Loucy (cell line): ENCODE measurements around the gene RAPGEF5.
A peak's percentile ranks its signal among the peaks of the same experiment; 100 is the strongest.

Experiments used
- H2AFZ ChIP-seq: fragments of 200-600 bp; sonication (generic); 2 replicates; pipeline ENCODE4 v1.6.0; 2016; ENCODE audit warnings: antibody characterized with exemption, mild to moderate bottlenecking, low read length, moderate library complexity
- H3F3A ChIP-seq: fragments of 200-600 bp; 2 replicates; pipeline ENCODE4 v1.6.0; 2016; ENCODE audit warnings: antibody characterized with exemption, low read depth, mild to moderate bottlenecking
- H3K27me3 ChIP-seq: fragments of 200-600 bp; sonication (generic); 2 replicates; pipeline ENCODE4 v1.6.1; 2014; ENCODE audit warnings: low read length, mild to moderate bottlenecking; ENCODE audit not compliant: insufficient read depth, poor library complexity, severe bottlenecking
- H3K36me3 ChIP-seq: fragments of 200-600 bp; sonication (generic); 2 replicates; pipeline ENCODE4 v1.6.1; 2016; ENCODE audit warnings: low read length; ENCODE audit not compliant: insufficient read depth
- H3K4me1 ChIP-seq: fragments of 200-600 bp; sonication (generic); 2 replicates; pipeline ENCODE4 v1.5.1; 2014; ENCODE audit warnings: low read length, mild to moderate bottlenecking; ENCODE audit not compliant: insufficient read depth, poor library complexity, severe bottlenecking
- H3K4me2 ChIP-seq: fragments of 200-600 bp; sonication (generic); 2 replicates; pipeline ENCODE4 v1.6.0; 2014; ENCODE audit warnings: antibody characterized with exemption, low read length, low read depth, mild to moderate bottlenecking; ENCODE audit not compliant: poor library complexity, severe bottlenecking
- H3K4me3 ChIP-seq: fragments of 200-600 bp; sonication (generic); 2 replicates; pipeline ENCODE4 v1.5.1; 2014; ENCODE audit warnings: low read length, mild to moderate bottlenecking, mixed read lengths; ENCODE audit not compliant: poor library complexity, severe bottlenecking
- H3K79me2 ChIP-seq: fragments of 200-600 bp; sonication (generic); 2 replicates; pipeline ENCODE4 v1.6.1; 2014; ENCODE audit warnings: low read length; ENCODE audit not compliant: insufficient read depth
- H3K9ac ChIP-seq: fragments of 200-600 bp; sonication (generic); 2 replicates; pipeline ENCODE4 v1.6.0; 2014; ENCODE audit warnings: mild to moderate bottlenecking, low read depth, low read length, moderate library complexity; ENCODE audit not compliant: poor library complexity, severe bottlenecking
- H3K9me2 ChIP-seq: fragments of 200-600 bp; sonication (generic); replicated peaks from 2 replicates; pipeline ENCODE4 v1.6.1; 2016; ENCODE audit warnings: low read depth, low read length, mixed read lengths
- H3K9me3 ChIP-seq: fragments of 200-600 bp; sonication (generic); 2 replicates; pipeline ENCODE4 v1.6.1; 2014; ENCODE audit warnings: mild to moderate bottlenecking, antibody characterized with exemption, low read length, low read depth; ENCODE audit not compliant: insufficient read depth
- H4K20me1 ChIP-seq: fragments of 200-600 bp; sonication (generic); 2 replicates; pipeline ENCODE4 v1.6.0; 2014; ENCODE audit warnings: antibody characterized with exemption, low read length, mild to moderate bottlenecking; ENCODE audit not compliant: insufficient read depth, poor library complexity, severe bottlenecking
- EZH2phosphoT487 ChIP-seq: fragments of 200-600 bp; IDR thresholded peaks from 2 replicates; pipeline ENCODE4 v1.6.1; 2018; ENCODE audit warnings: antibody characterized with exemption, mild to moderate bottlenecking, moderate library complexity, borderline replicate concordance
- TF ChIP-seq, protein P1 (sequence below): fragments of 200-600 bp; sonication (generic); conservative IDR thresholded peaks from 2 replicates; pipeline ENCODE4 v1.5.1; 2014; ENCODE audit warnings: mild to moderate bottlenecking, antibody characterized with exemption, low read length

The RAPGEF5 gene

DNA sequence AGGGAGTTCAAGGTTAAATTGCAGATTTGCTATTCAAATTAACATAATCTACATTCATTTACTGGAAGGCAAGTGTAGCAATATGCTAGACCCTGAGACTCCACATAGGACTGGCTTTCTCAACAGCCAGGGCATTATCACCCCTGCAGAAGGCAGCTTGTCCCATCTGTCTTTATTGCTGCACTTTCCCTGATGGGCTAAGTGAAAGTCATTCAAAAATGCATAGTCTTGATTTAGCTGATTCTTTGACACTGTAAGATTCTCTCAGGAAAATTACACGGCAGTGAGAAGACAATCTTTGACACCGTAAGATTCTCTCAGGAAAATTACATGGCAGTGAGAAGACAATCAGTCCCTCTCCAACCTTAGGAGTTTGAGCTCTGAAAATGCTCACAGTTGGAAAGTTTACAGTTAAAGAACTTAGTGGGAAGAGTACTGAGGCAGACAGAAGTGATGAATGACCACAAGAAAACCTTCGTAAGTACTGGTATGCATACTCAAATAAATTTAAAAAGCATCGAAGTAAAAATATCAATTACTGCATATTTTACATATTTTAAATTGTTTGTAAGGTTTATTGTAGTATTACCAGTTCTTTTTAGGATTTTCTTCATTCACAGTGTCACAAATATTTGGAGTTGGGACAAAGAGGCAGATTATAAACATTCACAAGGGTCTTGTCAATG is 88.9 kb downstream of the RAPGEF5 start:
- Histone ChIP-seq H3K4me2 (no peak overlapping the region), H3K9ac (no peak overlapping the region), H3K4me1 (peaks cover 20% of the 10 kb centered on the region), H2AFZ (no peak overlapping the region), H3K9me3 (no peaks in the 10 kb centered on the region), H3K79me2 (no peaks in the 10 kb centered on the region), H3K9me2 (no peaks in the 10 kb centered on the region), H3F3A (no peaks in the 10 kb centered on the region), H4K20me1 (no peaks in the 10 kb centered on the region), H3K36me3 (no peaks in the 10 kb centered on the region), H3K27me3 (no peaks in the 10 kb centered on the region), H3K4me3 (no peak overlapping the region)
- TF ChIP-seq, protein P1, sequence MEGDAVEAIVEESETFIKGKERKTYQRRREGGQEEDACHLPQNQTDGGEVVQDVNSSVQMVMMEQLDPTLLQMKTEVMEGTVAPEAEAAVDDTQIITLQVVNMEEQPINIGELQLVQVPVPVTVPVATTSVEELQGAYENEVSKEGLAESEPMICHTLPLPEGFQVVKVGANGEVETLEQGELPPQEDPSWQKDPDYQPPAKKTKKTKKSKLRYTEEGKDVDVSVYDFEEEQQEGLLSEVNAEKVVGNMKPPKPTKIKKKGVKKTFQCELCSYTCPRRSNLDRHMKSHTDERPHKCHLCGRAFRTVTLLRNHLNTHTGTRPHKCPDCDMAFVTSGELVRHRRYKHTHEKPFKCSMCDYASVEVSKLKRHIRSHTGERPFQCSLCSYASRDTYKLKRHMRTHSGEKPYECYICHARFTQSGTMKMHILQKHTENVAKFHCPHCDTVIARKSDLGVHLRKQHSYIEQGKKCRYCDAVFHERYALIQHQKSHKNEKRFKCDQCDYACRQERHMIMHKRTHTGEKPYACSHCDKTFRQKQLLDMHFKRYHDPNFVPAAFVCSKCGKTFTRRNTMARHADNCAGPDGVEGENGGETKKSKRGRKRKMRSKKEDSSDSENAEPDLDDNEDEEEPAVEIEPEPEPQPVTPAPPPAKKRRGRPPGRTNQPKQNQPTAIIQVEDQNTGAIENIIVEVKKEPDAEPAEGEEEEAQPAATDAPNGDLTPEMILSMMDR: no peak
- no peak for TF ChIP-seq EZH2phosphoT487

DNA sequence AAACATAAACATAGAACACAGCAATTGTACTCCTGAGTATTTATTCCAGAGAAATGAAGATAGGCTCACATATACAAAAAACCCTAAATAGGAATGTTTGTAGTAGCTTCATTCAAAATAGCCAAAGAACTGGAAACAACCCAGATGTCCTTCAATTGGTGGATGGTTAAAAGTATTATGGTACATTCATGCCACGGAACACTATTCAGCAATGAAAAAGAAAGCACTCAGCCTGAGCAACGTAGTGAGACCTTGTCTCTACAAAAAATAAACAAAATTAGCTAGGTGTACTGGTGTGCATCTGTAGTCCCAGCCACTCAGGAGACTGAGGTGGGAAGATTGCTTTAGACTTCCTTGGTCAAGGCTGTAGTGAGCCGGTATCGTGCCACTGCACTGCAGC is 94.4 kb downstream of the RAPGEF5 start:
- H4K20me1 ChIP-seq: no peaks in the 10 kb centered on the region
- H3K4me1 ChIP-seq: peaks cover 12% of the 10 kb centered on the region
- H3K9ac ChIP-seq: no peak overlapping the region
- no peaks in the 10 kb centered on the region for H3K9me2 ChIP-seq
- H2AFZ ChIP-seq: no peak overlapping the region
- H3K4me3 ChIP-seq: no peak overlapping the region
- H3K4me2 ChIP-seq: no peak overlapping the region
- no peaks in the 10 kb centered on the region for H3K27me3 ChIP-seq
- H3K9me3 ChIP-seq: no peaks in the 10 kb centered on the region
- TF ChIP-seq EZH2phosphoT487: no peak
- TF ChIP-seq, protein P1: no peak
- no peaks in the 10 kb centered on the region; the same call in 1 of the 2 replicates for H3K36me3 ChIP-seq
- H3F3A ChIP-seq: no peaks in the 10 kb centered on the region
- H3K79me2 ChIP-seq: no peaks in the 10 kb centered on the region

DNA sequence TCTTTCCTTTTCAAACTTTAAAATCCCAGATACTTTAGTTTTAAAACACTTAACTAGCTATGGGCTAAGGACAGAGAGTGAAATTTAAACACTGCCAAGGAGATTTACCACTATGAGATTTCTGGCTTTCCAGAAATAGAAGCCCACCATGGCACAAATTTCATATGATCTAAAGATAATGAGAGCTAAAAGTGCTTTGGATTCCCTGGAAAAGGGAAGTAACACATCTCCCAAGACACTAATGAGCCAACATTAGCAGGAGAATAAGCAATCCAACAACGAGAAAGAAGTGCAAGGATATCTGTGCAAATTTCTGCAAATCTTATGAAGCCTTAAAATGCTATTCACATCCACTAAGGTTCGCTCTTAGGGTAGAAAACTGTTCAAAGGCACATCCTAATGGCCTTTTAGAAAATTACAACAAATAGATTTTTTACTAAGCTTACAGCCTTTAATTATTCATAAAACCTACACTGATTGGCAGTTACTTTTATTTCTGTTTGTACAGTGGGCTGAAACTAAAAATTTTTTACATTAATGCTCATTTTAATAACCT is 100.3 kb downstream of the RAPGEF5 start:
- Histone ChIP-seq H3K36me3 (no peaks in the 10 kb centered on the region; the same call in 1 of the 2 replicates), H3K79me2 (no peaks in the 10 kb centered on the region), H3K27me3 (no peaks in the 10 kb centered on the region), H3F3A (no peaks in the 10 kb centered on the region), H3K9ac (no peak overlapping the region), H3K4me2 (no peak overlapping the region), H3K4me1 (no peaks in the 10 kb centered on the region), H2AFZ (no peak overlapping the region), H4K20me1 (no peaks in the 10 kb centered on the region), H3K9me3 (no peaks in the 10 kb centered on the region), H3K4me3 (no peak overlapping the region), H3K9me2 (no peaks in the 10 kb centered on the region)
- TF ChIP-seq, protein P1: peak; percentile 39
- TF ChIP-seq EZH2phosphoT487: no peak
